Muscle layer of duodenum (tissue), 2 donors: ENCODE results near the gene ONECUT3.

ENCODE experiments used
- H3K27ac ChIP-seq: one replicate; pipeline ENCODE4 v1.7.0; 2013; ENCODE audit warnings: mild to moderate bottlenecking, low read length
- H3K27me3 ChIP-seq: one replicate; pipeline ENCODE4 v1.7.0; 2013; ENCODE audit warnings: low read depth, mild to moderate bottlenecking, control low read depth, low read length
- H3K36me3 ChIP-seq, 2 donors: one replicate each; pipeline ENCODE4 v1.7.0; 2013; ENCODE audit warnings: low read length in 2 of 2, control low read depth in 1 of 2, mild to moderate bottlenecking in 1 of 2; ENCODE audit not compliant: insufficient read depth in 2 of 2, control insufficient read depth in 1 of 2
- H3K4me1 ChIP-seq, 2 donors: one replicate each; pipeline ENCODE4 v1.7.0; 2013; ENCODE audit warnings: low read length in 2 of 2, mild to moderate bottlenecking in 2 of 2, control low read depth in 1 of 2, moderate library complexity in 1 of 2; ENCODE audit not compliant: insufficient read depth in 2 of 2, control insufficient read depth in 1 of 2
- H3K4me3 ChIP-seq, 2 donors: one replicate each; pipeline ENCODE4 v1.7.0; 2013; ENCODE audit warnings: low read length in 2 of 2, low read depth in 1 of 2, mild to moderate bottlenecking in 1 of 2
- H3K9me3 ChIP-seq, 2 donors: one replicate each; pipeline ENCODE4 v1.7.0; 2013; ENCODE audit warnings: low read length in 2 of 2, control low read depth in 1 of 2, mild to moderate bottlenecking in 1 of 2; ENCODE audit not compliant: control insufficient read depth in 1 of 2
- donor health status: healthy.

ONECUT3 gene

GRCh38 chr19:1744133-1744665, 9.1 kb upstream of the ONECUT3 start:
- Histone ChIP-seq H3K36me3 (no peaks in the 10 kb centered on the region), H3K4me3 (no peak overlapping the region), H3K27me3 (peaks cover 43% of the 10 kb centered on the region), H3K4me1 (peaks cover 0 to 28% of the 10 kb centered on the region in 2 donors), H3K27ac (no peak overlapping the region), H3K9me3 (peaks cover 0 to 5% of the 10 kb centered on the region in 2 donors)

GRCh38 chr19:1744822-1745563, 8.3 kb upstream of the ONECUT3 start:
- H3K9me3 ChIP-seq: peaks cover 0 to 5% of the 10 kb centered on the region in 2 donors
- no peaks in the 10 kb centered on the region for H3K36me3 ChIP-seq
- H3K27me3 ChIP-seq: peaks cover 48% of the 10 kb centered on the region

DNA sequence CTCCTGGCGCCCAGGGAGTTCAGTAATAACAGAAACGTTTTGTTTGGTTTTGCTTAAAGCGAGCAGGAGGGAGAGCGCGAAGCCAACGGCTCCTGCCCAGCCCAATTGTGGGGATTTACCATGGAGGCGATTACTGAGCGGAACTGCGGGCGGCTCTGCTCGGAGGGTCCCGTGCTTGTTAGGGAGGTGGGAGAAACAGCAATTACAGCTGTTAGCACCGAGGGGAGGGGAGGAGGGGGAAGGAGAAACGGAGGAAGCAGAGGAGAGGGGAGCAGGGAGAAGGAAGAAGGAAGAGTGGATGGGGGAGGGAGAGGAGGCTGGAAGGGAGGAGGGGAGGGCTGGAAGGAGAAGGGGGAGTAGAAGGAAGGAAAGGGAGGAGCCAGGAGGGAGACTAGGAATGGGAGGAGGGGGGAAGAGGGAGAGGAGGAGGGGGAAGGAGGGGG, 7.7 kb upstream of the ONECUT3 start:
- no peaks in the 10 kb centered on the region for H3K36me3 ChIP-seq
- H3K9me3 ChIP-seq: peaks cover 0 to 1% of the 10 kb centered on the region in 2 donors
- H3K27ac ChIP-seq: no peak overlapping the region
- peaks cover 54% of the 10 kb centered on the region for H3K27me3 ChIP-seq
- H3K4me1 ChIP-seq: peaks cover 0 to 42% of the 10 kb centered on the region in 2 donors
- H3K4me3 ChIP-seq: no peak overlapping the region

More at GRCh38 chr19:1744822-1745563, 8.3 kb upstream of the ONECUT3 start:
- Histone ChIP-seq H3K4me1 (peaks cover 0 to 36% of the 10 kb centered on the region in 2 donors), H3K4me3 (no peak overlapping the region), H3K27ac (no peak overlapping the region)

- Histone ChIP-seq H3K27me3 (peaks cover 64% of the 10 kb centered on the region), H3K36me3 (no peaks in the 10 kb centered on the region), H3K27ac (no peak overlapping the region), H3K4me1 (peaks cover 0 to 42% of the 10 kb centered on the region in 2 donors), H3K4me3 (no peak overlapping the region), H3K9me3 (no peaks in the 10 kb centered on the region)
Measured at GRCh38 chr19:1746401-1747284, 6.7 kb upstream of the ONECUT3 start.

DNA sequence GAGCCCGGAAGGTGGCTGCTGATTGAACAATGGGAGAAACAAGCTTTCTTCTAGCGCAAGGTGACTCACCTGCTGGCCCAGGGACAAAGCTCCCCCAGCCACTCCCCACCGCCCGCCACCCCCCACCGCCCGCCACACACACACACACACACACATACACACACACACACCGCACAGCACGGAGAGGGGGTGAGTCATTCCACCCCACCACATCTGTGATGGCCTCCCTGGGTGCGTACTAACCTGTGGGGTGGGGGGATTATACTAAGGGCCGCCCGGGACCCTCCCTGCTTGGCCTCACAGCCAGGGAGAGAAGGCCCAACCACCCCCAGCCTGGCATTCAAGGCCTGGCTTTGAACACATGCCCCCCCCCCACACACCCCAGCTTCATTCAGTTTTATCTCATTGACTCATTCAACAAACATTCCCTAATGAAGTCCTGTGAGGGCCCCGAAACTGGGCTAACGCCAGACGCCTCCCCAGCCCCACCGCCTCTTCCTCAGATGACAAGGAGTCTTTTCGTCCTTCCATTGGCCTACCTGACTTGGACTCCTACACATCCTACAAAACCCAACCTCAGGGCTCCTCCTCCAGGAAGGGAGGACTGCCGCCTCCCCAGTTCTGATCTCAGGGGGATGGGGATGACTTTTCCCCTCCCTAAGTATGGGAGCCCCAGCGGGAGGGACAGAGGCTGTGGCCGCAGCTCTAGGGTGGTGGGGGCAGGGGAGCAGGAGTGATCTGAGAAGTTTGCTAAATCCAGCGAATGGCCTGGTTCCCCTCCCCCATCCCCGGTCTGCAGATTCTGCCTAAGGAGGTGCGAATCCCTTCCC, 5.8 kb upstream of the ONECUT3 start:
- Histone ChIP-seq H3K27ac (no peak overlapping the region), H3K4me1 (peaks cover 0 to 42% of the 10 kb centered on the region in 2 donors), H3K9me3 (no peaks in the 10 kb centered on the region), H3K4me3 (peak overlapping the region in 1 of 2 donors; percentile 11), H3K27me3 (peaks cover 73% of the 10 kb centered on the region), H3K36me3 (no peaks in the 10 kb centered on the region)

GRCh38 chr19:1748115-1748872, 5.0 kb upstream of the ONECUT3 start:
- Histone ChIP-seq H3K4me3 (peak overlapping the region; percentile 11 to 45), H3K27ac (no peak overlapping the region), H3K4me1 (peaks cover 0 to 42% of the 10 kb centered on the region in 2 donors), H3K9me3 (no peaks in the 10 kb centered on the region), H3K27me3 (peaks cover 71% of the 10 kb centered on the region), H3K36me3 (no peaks in the 10 kb centered on the region)

GRCh38 chr19:1748873-1749341, 4.4 kb upstream of the ONECUT3 start:
- H3K4me3 ChIP-seq: peak overlapping the region in 1 of 2 donors; percentile 45
- no peaks in the 10 kb centered on the region for H3K36me3 ChIP-seq
- H3K27ac ChIP-seq: no peak overlapping the region

GRCh38 chr19:1749373-1750342, 3.6 kb upstream of the ONECUT3 start:
- Histone ChIP-seq H3K27ac (no peak overlapping the region), H3K4me1 (peaks cover 0 to 44% of the 10 kb centered on the region in 2 donors), H3K36me3 (no peaks in the 10 kb centered on the region), H3K9me3 (no peaks in the 10 kb centered on the region), H3K27me3 (peaks cover 69% of the 10 kb centered on the region), H3K4me3 (peak overlapping the region in 1 of 2 donors; percentile 45)

More at GRCh38 chr19:1748873-1749341, 4.4 kb upstream of the ONECUT3 start:
- peaks cover 0 to 42% of the 10 kb centered on the region in 2 donors for H3K4me1 ChIP-seq
- no peaks in the 10 kb centered on the region for H3K9me3 ChIP-seq
- H3K27me3 ChIP-seq: peaks cover 70% of the 10 kb centered on the region

DNA sequence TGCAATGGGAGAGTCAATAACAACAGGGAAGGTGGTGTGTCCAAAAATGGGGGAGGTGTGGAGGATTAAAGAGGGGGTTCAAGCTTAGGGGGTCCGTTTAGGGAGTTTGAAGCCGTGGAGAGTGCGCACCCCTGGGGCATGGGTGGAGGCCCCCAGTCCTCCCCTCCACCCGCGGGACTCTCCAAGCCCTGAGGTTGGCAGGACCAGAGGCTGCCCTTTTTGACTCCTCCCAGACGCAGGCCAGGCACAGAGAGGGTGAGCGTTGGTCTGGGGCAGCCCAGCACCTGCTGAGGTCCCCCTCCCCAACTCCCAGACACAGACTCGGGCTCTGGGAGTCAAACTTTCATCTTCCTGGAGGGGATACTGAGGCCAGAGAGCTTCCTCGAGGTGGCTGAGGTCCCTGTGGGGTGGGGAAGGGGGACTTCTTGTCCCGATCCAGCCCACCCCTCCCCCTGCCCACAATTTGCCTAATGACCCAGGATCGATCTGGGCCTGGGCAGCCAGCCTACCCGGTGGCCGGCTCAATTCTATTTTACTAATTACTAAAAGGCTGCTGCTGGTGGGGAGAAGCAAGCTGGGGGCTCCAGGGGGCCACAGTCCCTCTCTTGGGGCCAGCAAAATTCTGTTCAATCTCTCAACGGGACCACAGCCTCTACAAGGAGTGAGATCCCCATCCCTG, 2.8 kb upstream of the ONECUT3 start:
- Histone ChIP-seq H3K27ac (no peak overlapping the region), H3K4me3 (peak overlapping the region in 1 of 2 donors; percentile 45), H3K36me3 (no peaks in the 10 kb centered on the region), H3K4me1 (peaks cover 0 to 48% of the 10 kb centered on the region in 2 donors), H3K9me3 (no peaks in the 10 kb centered on the region), H3K27me3 (peaks cover 65% of the 10 kb centered on the region)
